ENCODE results near the gene AOX1.

DNA sequence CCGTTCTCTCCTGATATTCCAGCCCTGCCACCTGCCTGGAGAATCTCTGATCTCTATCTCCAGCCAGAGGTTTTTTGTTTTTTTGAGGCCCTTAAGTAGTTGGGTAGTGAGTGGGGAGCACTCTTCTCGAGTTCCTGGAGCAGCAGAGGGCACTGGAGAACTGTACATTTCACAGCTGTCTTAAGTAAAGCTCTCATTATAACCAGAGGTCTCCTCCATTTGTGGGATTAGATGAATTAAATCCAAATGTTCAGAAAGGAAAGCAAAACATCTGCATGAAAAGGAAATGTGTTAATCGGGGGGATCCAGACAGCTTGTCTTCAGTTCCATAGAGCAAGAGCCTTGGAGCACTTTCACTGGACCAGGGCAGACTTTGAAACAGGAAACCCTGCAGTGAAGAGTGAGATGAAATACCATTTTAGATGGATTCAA, 32.8 kb downstream of the AOX1 start:
- no peak for TF ChIP-seq POLR2A (IDR thresholded peaks at IDR 0.05)
- TF ChIP-seq, protein P1, sequence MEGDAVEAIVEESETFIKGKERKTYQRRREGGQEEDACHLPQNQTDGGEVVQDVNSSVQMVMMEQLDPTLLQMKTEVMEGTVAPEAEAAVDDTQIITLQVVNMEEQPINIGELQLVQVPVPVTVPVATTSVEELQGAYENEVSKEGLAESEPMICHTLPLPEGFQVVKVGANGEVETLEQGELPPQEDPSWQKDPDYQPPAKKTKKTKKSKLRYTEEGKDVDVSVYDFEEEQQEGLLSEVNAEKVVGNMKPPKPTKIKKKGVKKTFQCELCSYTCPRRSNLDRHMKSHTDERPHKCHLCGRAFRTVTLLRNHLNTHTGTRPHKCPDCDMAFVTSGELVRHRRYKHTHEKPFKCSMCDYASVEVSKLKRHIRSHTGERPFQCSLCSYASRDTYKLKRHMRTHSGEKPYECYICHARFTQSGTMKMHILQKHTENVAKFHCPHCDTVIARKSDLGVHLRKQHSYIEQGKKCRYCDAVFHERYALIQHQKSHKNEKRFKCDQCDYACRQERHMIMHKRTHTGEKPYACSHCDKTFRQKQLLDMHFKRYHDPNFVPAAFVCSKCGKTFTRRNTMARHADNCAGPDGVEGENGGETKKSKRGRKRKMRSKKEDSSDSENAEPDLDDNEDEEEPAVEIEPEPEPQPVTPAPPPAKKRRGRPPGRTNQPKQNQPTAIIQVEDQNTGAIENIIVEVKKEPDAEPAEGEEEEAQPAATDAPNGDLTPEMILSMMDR (IDR thresholded peaks at IDR 0.05), result peak in 2 of 4 experiments; percentile 23 to 32

Data from prostate gland (tissue), 2 donors.